GM21526 (cell line): ENCODE data around the gene BDH2.
A peak's percentile ranks its signal among the peaks of the same experiment; 100 is the strongest.

ENCODE experiments used
- ATAC-seq: cut with Tn5 transposase; IDR thresholded peaks from one replicate; pipeline ENCODE4 v1.9.1; 2021; ENCODE audit warnings: moderate library complexity; ENCODE audit not compliant: unreplicated experiment, low FRiP score

BDH2 gene

GRCh38 chr4:103032574-103032973 is 67.1 kb downstream of the BDH2 start:
- ATAC-seq = peak; percentile 68

GRCh38 chr4:103030791-103031190 is 68.8 kb downstream of the BDH2 start:
- no peak for ATAC-seq

- ATAC-seq = no peak
Measured at GRCh38 chr4:103029300-103029699, 70.3 kb downstream of the BDH2 start.
